VCaP (cell line): ENCODE data around the gene MYO1E.

ENCODE experiments used
- H3K27ac ChIP-seq: fragments of 450-650 bp; 2 replicates; pipeline ENCODE4 v1.5.1; 2017
- CTCF ChIP-seq: fragments of 450-650 bp; conservative IDR thresholded peaks from 2 replicates; pipeline ENCODE4 v1.5.1; 2017; ENCODE audit warnings: mild to moderate bottlenecking, moderate library complexity

Gene MYO1E

GRCh38 chr15:59371458-59372351 lies 966 bp downstream of the MYO1E start:
- TF ChIP-seq CTCF, result no peak
- H3K27ac ChIP-seq, result peak overlapping the region; percentile 57

DNA sequence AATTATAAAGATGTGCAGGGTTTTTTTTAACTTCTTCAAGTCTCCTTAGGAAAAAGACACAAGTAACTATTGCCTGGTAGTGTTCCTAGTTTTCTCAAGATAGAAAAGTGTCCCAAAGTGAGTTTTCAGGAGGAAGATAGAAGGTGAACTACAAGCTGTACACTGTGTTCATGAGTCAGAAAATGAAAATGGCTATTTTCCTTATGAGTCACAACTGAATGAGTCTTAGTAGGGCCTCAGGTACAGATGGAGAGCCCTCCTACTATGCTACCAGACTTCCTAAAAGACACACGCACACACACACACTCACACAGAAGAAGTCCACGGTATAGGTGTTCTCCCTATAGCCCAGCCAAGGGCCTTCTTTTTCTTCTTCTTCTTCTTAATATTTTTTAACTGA lies 3.1 kb downstream of the MYO1E start:
- no peak overlapping the region for H3K27ac ChIP-seq
- no peak for TF ChIP-seq CTCF

- no peak for TF ChIP-seq CTCF
- H3K27ac ChIP-seq, result no peak overlapping the region
Measured at GRCh38 chr15:59367022-59367451, 5.6 kb downstream of the MYO1E start.

DNA sequence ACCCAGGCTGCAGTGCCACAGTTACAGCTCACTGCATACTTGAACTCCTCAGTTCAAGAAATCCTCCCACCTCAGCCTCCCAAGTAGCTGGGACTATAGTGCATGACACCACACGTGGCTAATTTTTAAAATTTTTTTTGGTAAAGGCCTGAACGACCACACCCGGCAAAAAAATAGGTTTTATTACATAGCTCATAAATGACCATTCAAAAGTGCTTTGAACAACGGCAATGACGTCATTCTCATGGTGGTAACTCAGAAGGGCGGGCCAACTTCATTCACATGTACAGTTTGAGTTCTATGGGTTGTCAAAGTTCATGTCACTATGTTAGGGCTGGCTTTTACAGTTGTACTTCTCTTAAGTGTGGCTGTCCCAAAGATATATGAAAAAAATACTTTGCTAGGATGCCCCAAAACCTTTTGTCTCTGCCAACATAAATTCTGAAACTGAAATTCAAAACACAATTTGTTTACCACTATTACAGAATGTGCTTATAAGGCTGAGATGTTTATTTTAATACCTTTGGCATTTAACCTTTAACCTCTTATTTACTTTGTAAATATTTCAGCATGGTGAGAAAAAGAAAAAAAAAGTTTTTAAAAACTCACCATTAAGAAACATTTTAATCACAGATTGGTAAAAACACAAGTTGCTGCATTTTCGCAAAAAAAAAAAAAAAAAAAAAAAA lies 6.2 kb downstream of the MYO1E start:
- no peak overlapping the region for H3K27ac ChIP-seq
- no peak for TF ChIP-seq CTCF

- H3K27ac ChIP-seq, result no peak overlapping the region
- TF ChIP-seq CTCF, result no peak
Measured at GRCh38 chr15:59364248-59364647, 8.4 kb downstream of the MYO1E start.

DNA sequence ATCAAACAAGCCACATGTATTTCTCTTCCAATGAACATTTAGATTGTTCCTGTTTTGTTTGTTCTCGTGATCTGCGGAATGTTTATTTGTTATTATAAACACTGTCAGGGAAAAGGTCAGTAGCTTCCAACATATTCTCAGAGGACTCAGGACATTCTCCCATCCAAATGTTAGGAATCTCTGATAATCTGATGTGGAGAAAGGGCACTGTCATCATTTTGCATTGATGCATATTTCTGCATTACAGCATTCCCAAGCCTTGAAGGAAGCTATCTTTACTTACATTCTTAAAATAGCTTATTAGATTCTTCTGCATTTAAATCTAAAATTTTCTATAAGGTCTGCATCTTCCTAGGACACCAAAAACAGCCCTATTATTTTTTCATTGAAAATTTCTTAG lies 10.3 kb downstream of the MYO1E start:
- no peak overlapping the region for H3K27ac ChIP-seq
- no peak for TF ChIP-seq CTCF

DNA sequence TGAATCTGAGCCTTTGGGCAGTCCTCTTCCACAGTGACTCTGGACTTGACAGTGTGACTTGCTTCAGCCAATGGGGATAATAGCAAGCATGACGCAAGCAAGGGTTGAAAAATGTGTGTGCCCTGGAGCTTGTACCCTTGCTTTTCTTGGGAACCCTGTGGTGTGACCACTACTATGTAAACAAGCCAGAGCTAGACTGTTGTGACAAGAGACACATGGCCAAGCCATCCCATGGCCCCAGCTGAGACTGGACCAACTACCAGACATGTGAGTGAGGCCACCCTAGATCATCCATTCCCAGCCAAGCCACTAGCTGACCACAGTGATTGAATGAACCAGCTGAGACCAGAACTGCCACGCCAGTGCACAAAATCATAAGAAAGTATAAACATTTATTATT lies 11.8 kb downstream of the MYO1E start:
- H3K27ac ChIP-seq, result no peak overlapping the region
- TF ChIP-seq CTCF, result no peak
